Mucosa of stomach (tissue), 1 donor: ENCODE data around the gene KRTCAP2.
A peak's percentile ranks its signal among the peaks of the same experiment; 100 is the strongest.

ENCODE experiments used
- H3K27me3 ChIP-seq: one replicate; pipeline ENCODE4 v1.7.0; 2013; ENCODE audit warnings: mild to moderate bottlenecking, low read length; ENCODE audit not compliant: control insufficient read depth, insufficient read depth
- H3K36me3 ChIP-seq: one replicate; pipeline ENCODE4 v1.7.0; 2013; ENCODE audit warnings: low read length; ENCODE audit not compliant: control insufficient read depth, insufficient read depth
- H3K4me1 ChIP-seq: one replicate; pipeline ENCODE4 v1.7.0; 2013; ENCODE audit warnings: mild to moderate bottlenecking, low read length; ENCODE audit not compliant: control insufficient read depth, insufficient read depth
- H3K4me3 ChIP-seq: one replicate; pipeline ENCODE4 v1.7.0; 2013; ENCODE audit warnings: low read length
- H3K9ac ChIP-seq: one replicate; pipeline ENCODE4 v1.7.0; 2013; ENCODE audit warnings: mild to moderate bottlenecking, low read length, moderate library complexity
- H3K9me3 ChIP-seq: one replicate; pipeline ENCODE4 v1.7.0; 2013; ENCODE audit warnings: mild to moderate bottlenecking, low read length, moderate library complexity; ENCODE audit not compliant: control insufficient read depth
- donor health status: Pancreatic carcinoma.

The KRTCAP2 gene

DNA sequence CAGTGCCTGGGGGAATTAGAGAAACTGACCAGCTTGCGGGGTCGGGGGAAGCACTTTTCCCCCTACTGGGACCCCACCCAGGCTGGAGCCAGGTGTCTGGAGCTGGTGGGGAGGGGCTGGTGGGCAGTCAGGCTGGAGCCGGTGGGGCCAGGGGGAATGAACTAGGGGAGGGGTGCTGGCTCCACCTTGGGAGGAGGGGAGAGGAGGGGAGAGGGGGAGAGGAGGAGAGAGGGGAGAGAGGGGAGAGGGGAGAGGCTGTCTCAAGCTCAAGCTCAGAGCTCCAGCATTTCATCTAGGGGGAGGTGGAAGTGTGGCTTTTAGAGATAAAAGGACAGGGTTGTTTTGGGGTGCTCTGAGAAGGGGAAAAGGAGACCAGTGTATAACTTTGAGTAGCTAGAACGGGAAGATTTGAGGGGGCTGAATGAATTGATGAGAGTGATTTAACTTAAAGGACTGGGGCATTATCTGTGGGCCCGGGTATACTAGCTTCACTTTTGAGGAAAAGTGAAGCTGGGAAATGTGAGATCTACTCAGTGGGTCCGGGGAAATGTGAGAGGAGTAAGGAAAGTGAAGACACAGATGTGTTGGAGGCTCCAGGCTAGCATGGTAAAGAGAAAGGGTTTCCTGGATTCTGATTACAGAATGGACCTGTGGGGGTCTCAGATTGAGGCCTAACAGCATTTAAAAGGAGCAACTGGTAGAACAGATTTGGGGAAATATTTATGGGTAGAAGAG, 42.7 kb downstream of the KRTCAP2 start:
- H3K36me3 ChIP-seq = peaks cover 17% of the 10 kb centered on the region
- peak overlapping the region; percentile 96 for H3K9ac ChIP-seq
- peaks cover 69% of the 10 kb centered on the region for H3K4me1 ChIP-seq
- peak overlapping the region; percentile 90 for H3K4me3 ChIP-seq
- H3K27me3 ChIP-seq = no peaks in the 10 kb centered on the region
- H3K9me3 ChIP-seq = no peaks in the 10 kb centered on the region

DNA sequence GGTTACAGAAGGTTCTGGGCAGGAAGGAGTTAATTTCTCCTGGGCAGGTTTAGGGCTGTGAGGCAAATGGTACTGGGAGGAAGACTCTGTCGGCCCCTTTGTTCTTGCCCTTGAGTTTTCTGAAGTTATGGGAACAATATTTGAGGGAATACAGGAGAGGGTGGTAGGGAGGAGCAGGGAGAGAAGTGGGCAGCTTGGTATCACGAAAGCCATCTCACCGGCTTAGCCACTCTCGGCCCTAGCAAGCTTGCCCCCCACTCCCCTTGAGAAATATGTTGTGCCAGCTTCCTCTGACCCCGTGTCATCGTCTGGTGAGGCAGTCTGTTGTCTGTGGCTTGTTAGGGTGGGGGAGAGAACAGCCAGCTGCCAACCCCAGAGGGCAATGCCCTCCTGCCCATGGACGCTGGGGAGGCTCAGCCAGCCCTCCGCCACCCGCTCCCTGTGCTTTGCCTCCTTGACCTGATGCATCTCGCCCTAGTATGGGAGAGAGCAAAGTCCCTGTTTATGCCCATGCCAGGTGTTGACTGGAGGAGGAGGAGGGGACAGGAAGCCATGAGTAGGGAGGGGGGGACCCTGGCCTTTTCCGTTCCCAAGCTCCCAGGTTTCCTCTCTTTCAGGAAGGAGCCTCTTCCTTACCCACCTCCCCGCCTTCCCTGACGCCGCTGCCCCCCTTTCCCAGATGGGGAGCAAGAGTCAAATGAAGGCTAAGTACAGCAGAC, 44.2 kb downstream of the KRTCAP2 start:
- peaks cover 69% of the 10 kb centered on the region for H3K4me1 ChIP-seq
- peaks cover 10% of the 10 kb centered on the region for H3K36me3 ChIP-seq
- H3K9ac ChIP-seq = peak overlapping the region; percentile 96
- H3K27me3 ChIP-seq = no peaks in the 10 kb centered on the region
- peak overlapping the region; percentile 90 for H3K4me3 ChIP-seq
- H3K9me3 ChIP-seq = no peaks in the 10 kb centered on the region

DNA sequence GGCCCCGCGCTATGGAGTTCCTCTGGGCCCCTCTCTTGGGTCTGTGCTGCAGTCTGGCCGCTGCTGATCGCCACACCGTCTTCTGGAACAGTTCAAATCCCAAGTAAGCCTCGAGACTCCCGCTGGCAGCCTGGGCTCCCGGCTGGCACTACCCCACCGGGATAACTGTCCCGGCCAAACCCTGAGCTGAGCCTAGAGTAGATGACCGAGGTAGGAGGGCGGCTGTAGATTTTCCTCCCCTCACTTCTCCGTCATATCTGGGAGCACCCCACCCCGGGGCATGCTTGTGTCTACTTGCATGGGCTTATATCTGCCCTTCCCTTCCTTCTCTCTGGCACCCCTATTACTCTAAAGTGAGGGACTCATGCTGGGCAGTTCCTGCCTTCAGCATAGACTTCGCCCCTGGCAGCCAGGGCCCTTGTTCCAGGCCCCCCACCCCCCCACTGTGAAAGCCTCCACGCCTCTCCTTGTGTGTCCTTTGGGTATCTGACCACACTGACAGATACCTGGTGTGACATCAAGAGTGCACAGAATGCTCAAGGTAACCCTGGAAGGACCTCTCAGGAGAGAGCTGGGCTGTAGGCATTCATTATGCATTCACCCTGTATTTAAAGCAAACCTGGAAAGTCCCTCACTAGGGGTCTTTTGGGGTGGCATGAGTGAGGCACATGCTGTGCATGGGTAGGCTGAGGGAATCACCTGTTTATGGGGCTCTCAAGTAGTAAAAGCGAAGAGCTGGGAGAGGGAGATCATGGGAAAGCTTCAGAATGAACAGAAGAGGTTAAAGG, 44.9 kb downstream of the KRTCAP2 start:
- Histone ChIP-seq H3K9ac (peak overlapping the region; percentile 96), H3K4me3 (peak overlapping the region; percentile 90), H3K4me1 (peaks cover 62% of the 10 kb centered on the region), H3K9me3 (no peaks in the 10 kb centered on the region), H3K27me3 (no peaks in the 10 kb centered on the region), H3K36me3 (peaks cover 4% of the 10 kb centered on the region)

DNA sequence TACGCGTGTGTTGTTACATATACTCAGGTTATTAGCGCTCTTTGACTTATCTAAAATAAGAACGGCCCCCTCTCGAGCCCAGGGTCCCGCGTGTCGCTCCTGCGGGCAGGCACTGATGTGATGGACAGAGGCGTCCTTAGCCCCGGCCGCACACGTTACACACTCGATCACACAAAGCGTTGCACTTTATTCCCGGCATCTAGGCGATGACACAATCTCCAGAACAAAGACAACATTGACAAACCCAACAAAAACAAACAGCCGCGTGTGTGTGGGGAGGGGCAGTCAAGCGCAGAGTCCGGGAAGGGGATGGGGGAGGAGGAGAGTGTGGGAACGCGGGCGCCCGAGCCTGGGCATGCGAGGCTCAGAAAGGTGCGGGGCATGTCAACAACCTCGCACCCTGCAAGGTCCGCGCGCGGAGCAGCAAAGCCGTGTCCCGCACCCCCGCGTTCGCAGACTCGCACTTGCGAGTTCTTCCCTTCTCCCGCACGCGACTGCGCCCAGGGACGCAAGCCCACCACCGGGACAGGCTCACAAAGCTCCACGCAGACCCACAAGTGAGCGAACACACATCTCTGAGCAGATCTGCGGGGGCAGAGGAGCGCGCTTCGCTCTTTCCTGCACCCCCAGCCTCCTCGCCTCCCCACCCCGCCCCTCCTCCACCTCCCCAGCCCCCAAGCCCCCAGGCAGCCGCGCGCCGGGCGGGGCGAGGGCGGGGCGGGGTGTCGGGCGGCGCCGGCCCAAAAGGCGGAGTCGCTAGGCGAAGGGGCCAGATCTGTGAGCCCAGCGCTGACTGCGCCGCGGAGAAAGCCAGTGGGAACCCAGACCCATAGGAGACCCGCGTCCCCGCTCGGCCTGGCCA, 45.8 kb downstream of the KRTCAP2 start, which contains the start of gene EFNA1:
EFNA1 (plus strand) TSS at position 772 of the 862 bp plus-strand sequence. CDS start 102 bp downstream, outside the sequence.
- H3K36me3 ChIP-seq = peaks cover 4% of the 10 kb centered on the region
- H3K27me3 ChIP-seq = no peaks in the 10 kb centered on the region
- H3K4me1 ChIP-seq = peaks cover 61% of the 10 kb centered on the region
- peak within 1 kb of the TSS; percentile 96 for H3K9ac ChIP-seq
- H3K4me3 ChIP-seq = peak within 1 kb of the TSS; percentile 90
- H3K9me3 ChIP-seq = no peaks in the 10 kb centered on the region

DNA sequence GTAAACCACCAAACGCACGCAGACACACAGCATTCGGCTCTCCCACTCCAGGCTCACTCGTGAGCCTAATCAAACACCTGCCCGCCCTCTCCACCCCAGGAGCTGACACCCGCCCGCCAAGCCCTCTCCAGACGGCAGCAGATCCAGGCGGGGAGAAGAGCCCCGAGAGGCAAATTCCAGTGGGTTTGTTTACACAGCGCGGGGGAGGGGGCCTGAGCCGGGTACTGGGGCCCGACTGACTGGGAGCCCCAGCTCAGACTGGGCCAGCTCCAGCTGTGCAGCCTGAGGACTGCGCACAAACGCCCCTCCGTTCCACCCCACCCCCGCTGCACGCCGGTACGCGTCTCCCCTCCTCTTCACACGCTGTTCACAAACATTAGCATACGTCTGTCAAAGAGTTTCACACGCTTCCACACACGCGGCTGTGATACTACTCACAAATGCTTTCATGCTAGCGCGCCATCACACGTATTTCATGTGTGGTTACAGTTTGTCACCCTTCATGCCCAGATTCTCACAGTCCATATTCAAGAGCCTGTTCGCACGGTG, 46.5 kb downstream of the KRTCAP2 start:
- Histone ChIP-seq H3K4me1 (peaks cover 58% of the 10 kb centered on the region), H3K9me3 (no peaks in the 10 kb centered on the region), H3K36me3 (peaks cover 1% of the 10 kb centered on the region), H3K27me3 (no peaks in the 10 kb centered on the region), H3K9ac (peak overlapping the region; percentile 67), H3K4me3 (peak overlapping the region; percentile 34)

DNA sequence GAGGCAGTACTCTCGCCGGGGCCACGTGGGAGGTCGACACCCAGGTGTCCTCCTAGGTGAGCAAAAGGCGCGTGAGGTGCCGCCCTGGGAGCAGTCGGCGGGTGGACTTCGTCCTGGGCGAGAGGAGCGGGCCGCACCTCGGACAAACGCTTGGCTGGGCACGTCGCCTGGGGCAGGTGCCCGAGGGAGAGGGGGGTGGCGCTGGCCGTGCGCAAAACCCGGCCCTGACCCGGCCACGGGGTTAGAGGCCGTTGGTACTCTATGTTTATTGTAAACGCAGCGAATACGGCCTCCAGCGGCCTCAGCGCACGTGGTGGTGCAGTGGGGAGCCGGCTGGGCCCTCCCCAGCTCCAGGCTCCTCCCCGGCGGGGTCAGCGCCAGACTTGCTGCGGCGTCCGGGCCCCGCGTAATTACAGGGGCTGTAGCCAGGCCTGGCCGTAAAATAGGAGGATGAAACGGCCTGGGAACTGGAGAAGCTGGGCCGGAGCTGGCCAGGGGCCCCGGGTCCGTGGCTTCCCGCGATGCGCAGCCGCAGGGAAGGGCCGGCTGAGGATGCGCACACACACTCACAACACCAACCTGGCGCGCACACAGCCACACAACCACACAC, 47.1 kb downstream of the KRTCAP2 start:
- H3K4me3 ChIP-seq = peak overlapping the region; percentile 34
- H3K9me3 ChIP-seq = no peaks in the 10 kb centered on the region
- peak overlapping the region; percentile 67 for H3K9ac ChIP-seq
- no peaks in the 10 kb centered on the region for H3K27me3 ChIP-seq
- peaks cover 59% of the 10 kb centered on the region for H3K4me1 ChIP-seq
- H3K36me3 ChIP-seq = no peaks in the 10 kb centered on the region

DNA sequence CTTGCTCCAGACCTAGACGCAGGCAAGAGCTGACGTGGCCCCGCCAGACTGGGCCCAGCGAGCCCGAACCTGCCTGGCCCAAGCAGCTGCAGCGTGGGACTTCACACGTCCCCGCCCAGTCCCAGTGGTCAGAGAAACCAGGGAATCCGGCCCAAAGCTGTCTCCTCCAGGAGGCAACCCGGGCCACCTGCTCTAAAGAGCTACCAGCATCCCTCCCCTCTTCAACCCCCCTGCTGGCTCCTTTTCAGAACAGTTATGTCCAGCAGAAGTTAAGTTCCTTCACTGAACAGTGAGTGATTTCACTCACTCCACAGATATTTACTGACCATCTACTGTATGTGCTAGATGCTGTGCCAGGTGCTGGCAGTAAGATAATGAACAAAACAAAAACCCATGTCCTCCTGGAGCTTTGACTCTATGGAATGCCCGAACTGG, 47.6 kb downstream of the KRTCAP2 start:
- Histone ChIP-seq H3K9ac (no peak overlapping the region), H3K9me3 (no peaks in the 10 kb centered on the region), H3K4me3 (no peak overlapping the region), H3K27me3 (no peaks in the 10 kb centered on the region), H3K36me3 (no peaks in the 10 kb centered on the region), H3K4me1 (peaks cover 59% of the 10 kb centered on the region)

DNA sequence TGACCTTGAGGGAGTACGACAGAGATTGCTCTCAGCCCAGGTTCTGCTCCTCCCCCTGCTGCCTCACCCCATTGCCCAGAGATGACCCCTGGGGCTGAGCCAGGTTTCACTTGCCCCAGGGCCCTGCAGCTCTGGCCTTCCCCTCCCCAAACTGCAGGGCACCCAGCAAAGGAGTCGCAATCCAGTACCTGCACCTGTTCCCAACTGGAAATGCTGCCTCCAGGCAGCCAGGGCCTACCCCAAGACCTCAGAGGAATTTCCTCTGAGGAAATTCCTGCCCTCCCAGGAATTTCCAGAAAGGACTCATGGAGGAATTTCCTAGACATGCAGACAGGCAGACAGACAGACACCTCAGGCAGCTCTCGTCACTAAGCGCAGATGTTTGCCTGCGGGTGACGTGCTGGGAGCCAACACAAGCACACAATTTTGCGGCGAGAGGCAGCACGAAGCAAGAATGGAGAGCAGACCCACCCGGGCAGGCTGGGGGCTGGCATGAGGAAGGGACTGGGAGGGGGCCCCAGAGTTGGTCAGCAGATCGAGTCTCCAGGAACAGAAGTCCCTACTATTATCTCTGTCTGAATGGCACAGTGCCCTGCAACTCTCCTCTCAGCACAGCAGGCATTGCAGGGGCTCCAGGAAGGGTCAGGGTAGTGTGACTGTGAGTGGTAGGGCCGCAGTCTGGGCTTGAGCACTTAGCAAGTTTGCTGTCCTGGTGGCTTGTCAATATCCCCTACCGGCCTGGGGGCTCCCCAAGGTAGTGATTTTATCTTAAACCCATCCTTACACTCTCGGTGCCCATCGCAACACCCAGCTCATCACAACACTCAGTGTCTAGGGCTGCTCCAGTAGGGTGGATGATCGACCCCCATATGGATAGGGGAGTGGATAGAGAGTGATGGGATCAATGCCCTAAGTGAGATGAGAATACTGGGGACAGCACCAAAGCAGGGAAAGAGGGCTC, 48.3 kb downstream of the KRTCAP2 start:
- Histone ChIP-seq H3K27me3 (no peaks in the 10 kb centered on the region), H3K9me3 (no peaks in the 10 kb centered on the region), H3K4me1 (peaks cover 59% of the 10 kb centered on the region), H3K9ac (peak overlapping the region; percentile 19), H3K4me3 (no peak overlapping the region), H3K36me3 (no peaks in the 10 kb centered on the region)

DNA sequence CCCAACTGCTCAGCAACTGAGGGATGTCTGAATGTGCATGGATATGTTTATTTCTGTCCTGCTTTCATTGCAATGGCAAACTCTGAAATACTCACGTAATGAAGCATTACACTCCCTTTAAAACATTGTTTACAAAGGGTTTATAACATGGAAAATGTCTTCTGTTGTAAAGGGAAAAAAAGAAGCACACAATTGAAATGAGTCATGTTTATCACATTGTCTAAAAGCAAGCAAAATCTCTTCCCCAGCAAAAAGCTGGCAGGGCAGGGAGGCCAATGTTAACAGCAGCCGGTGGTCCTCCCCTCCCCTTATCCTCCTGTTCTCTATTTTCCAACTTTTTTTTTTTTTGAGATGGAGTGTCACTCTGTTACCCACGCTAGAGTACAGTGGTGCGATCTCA, 49.3 kb downstream of the KRTCAP2 start:
- peaks cover 49% of the 10 kb centered on the region for H3K4me1 ChIP-seq
- H3K27me3 ChIP-seq = no peaks in the 10 kb centered on the region
- no peaks in the 10 kb centered on the region for H3K36me3 ChIP-seq
- no peaks in the 10 kb centered on the region for H3K9me3 ChIP-seq
- H3K4me3 ChIP-seq = no peak overlapping the region
- no peak overlapping the region for H3K9ac ChIP-seq

DNA sequence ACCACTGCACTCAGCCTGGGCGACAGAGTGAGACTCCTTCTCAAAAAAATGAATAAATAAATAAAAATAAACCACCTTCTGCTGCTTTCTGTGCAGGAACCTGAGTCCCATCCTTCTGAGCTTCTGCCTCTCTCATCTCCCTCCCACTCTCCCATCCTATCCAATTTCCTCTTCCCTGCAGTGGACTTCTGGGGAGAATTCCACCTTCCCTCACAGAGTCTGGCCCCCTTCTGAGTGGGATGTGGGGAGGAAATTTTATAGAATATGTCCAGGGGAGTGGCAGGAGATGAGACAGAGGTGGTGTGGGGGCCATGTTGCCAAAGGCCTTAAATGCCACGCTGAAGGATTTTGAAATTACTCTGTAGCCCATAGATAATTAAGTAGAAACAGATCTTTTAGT, 50.8 kb downstream of the KRTCAP2 start:
- H3K4me1 ChIP-seq = peaks cover 49% of the 10 kb centered on the region
- H3K36me3 ChIP-seq = no peaks in the 10 kb centered on the region
- H3K9ac ChIP-seq = no peak overlapping the region

More for the DNA sequence above, 50.8 kb downstream of the KRTCAP2 start:
- no peaks in the 10 kb centered on the region for H3K9me3 ChIP-seq
- H3K27me3 ChIP-seq = no peaks in the 10 kb centered on the region
- no peak overlapping the region for H3K4me3 ChIP-seq
